GM19455 (cell line): ENCODE data around the gene CYP4A11.
"Not testable (repeated sequence)": the region's sequence is repeated elsewhere in the genome, so short reads cannot be mapped to it uniquely, and the experiment has no call there.

Experiments used
- ATAC-seq: cut with Tn5 transposase; IDR thresholded peaks from one replicate; pipeline ENCODE4 v1.9.1; 2021; ENCODE audit not compliant: unreplicated experiment

CYP4A11 gene

DNA sequence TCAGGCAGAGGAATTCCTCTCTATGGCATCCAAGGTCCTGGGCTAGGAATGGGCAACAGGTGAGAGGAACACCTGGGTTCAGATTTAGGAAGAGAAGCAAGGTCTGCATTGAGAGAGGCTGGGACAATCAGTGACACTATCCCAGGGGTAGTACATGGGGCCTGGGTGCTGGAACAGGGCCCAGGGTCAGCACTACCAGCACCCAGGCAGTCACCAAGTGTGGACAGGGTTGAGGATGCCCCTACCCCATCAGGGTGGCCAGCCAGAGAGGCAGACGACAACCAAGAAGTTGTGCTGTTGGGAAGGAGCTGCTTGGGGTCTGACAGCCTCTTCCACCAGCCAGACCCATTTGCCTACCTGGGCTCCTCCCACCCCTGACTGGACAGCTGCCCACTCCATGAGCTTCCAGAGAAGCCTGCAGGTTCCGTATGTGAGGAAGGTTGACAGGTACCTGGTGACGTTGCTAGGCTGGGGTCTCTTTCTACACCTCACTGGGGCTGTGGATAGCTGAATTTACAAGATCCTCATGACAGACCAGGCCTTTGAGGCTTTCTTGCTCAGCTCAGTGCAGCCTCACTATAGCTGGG is 13.9 kb downstream of the CYP4A11 start:
- ATAC-seq: no peak

- no peak for ATAC-seq
These were observed 30.5 kb downstream of the CYP4A11 start for GRCh38 chr1:46910790-46911189.

DNA sequence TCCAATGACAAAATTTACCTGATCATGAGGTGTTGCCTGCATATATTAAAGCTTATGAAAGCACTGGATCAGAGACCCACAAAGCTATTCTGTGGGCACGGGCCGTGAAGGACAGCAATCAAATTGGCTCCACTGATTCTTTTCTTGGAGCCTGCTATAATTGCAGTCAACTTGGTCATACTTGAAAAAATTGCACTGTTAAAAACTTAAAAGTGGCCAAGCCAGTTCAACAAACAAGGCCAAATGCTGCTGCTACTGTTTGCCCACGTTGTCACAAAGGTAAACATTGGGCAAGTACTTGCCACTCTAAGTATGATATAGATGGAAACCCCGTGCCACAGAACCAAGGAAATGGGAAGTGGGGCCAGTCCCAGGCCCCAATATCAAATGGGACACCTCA is 37.8 kb downstream of the CYP4A11 start:
- no peak for ATAC-seq

DNA sequence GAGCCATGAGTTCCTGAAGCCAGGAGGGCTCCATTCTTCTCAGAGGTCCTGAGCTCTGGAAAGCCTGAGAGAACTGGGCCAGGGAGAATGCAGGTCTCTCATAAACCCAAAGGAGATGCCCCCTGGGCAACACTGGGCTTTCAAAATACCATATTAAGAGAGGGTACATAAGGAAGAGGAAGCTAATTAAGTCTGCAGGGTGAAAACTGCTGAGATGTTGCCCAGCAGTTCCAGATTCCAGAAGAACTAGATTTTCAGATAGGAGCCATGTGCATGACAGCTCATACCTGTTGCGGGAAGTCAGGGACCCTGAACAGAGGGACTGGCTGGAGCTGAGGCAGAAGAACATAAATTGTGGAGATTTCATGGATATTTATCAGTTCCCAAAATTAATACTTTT is 40.9 kb downstream of the CYP4A11 start:
- ATAC-seq: no peak

DNA sequence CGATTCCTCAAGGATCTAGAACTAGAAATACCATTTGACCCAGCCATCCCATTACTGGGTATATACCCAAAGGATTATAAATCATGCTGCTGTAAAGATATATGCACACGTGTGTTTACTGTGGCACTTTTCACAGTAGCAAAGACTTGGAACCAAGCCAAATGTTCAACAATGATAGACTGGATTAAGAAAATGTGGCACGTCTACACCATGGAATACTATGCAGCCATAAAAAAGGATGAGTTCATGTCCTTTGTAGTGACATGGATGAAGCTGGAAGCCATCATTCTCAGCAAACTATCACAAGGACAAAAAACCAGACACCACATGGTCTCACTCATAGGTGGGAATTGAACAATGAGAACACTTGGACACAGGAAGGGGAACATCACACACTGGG is 59.6 kb downstream of the CYP4A11 start:
- ATAC-seq: not testable (repeated sequence)
